ENCODE results near the gene DLX6. TPM values are rescaled to one million over a fixed set of nuclear protein-coding genes. Genes with fewer than 3 reads are reported as not detected.

Gene DLX6
- total and polyA plus RNA-seq, 2 experiments from 2014 or later: not detected

GRCh38 chr7:97039374-97040065 lies 34.2 kb downstream of the DLX6 start:
- Mint-ChIP-seq H3K4me3 (no peak overlapping the region), H3K9me3 (peaks cover 6% of the 10 kb centered on the region; the same call in 1 of the 3 replicates), H3K27me3 (ENCODE audit: insufficient read depth, low read depth, poor library complexity) (no peaks in the 10 kb centered on the region), H3K36me3 (ENCODE audit: low read depth) (no peaks in the 10 kb centered on the region), H3K4me1 (no peaks in the 10 kb centered on the region), H3K27ac (no peak overlapping the region)
- no peaks in the 10 kb centered on the region for H3K79me2 ChIP-seq (replicated peaks; ENCODE audit: insufficient read depth)
- H3F3A ChIP-seq (replicated peaks; ENCODE audit: low read depth): no peaks in the 10 kb centered on the region
- no peak overlapping the region for H3K4me3 ChIP-seq
- H3K27me3 ChIP-seq (ENCODE audit: insufficient read depth): no peaks in the 10 kb centered on the region
- H3K27ac ChIP-seq (ENCODE audit: low read depth): no peak overlapping the region
- no peaks in the 10 kb centered on the region for H3K4me1 ChIP-seq (ENCODE audit: insufficient read depth)
- no peak overlapping the region for H3K4me2 ChIP-seq
- TF ChIP-seq JUNB (IDR thresholded peaks at IDR 0.05; ENCODE audit: unreplicated experiment) (no peak), CTCF (conservative IDR thresholded peaks at IDR 0.05; ENCODE audit: low read depth in 2 of 2) (no peak), STAT1 (IDR thresholded peaks at IDR 0.05; ENCODE audit: unreplicated experiment) (no peak), POLR2AphosphoS5 (IDR thresholded peaks at IDR 0.05; ENCODE audit: low read depth) (no peak), EZH2 (IDR thresholded peaks at IDR 0.05; ENCODE audit: low read depth, unreplicated experiment) (no peak), REST (IDR thresholded peaks at IDR 0.05; ENCODE audit: unreplicated experiment) (no peak), ZNF114 (CRISPR knock-in tag; IDR thresholded peaks at IDR 0.05) (no peak), NANOG (IDR thresholded peaks at IDR 0.05; ENCODE audit: borderline replicate concordance) (no peak), ZNF331 (CRISPR knock-in tag; IDR thresholded peaks at IDR 0.05; ENCODE audit: low read depth) (no peak), EZH2phosphoT487 (IDR thresholded peaks at IDR 0.05; ENCODE audit: unreplicated experiment) (no peak), CREB1 (CRISPR knock-in tag; IDR thresholded peaks at IDR 0.05; ENCODE audit: low read depth) (no peak)
- TF ChIP-seq, protein P1, sequence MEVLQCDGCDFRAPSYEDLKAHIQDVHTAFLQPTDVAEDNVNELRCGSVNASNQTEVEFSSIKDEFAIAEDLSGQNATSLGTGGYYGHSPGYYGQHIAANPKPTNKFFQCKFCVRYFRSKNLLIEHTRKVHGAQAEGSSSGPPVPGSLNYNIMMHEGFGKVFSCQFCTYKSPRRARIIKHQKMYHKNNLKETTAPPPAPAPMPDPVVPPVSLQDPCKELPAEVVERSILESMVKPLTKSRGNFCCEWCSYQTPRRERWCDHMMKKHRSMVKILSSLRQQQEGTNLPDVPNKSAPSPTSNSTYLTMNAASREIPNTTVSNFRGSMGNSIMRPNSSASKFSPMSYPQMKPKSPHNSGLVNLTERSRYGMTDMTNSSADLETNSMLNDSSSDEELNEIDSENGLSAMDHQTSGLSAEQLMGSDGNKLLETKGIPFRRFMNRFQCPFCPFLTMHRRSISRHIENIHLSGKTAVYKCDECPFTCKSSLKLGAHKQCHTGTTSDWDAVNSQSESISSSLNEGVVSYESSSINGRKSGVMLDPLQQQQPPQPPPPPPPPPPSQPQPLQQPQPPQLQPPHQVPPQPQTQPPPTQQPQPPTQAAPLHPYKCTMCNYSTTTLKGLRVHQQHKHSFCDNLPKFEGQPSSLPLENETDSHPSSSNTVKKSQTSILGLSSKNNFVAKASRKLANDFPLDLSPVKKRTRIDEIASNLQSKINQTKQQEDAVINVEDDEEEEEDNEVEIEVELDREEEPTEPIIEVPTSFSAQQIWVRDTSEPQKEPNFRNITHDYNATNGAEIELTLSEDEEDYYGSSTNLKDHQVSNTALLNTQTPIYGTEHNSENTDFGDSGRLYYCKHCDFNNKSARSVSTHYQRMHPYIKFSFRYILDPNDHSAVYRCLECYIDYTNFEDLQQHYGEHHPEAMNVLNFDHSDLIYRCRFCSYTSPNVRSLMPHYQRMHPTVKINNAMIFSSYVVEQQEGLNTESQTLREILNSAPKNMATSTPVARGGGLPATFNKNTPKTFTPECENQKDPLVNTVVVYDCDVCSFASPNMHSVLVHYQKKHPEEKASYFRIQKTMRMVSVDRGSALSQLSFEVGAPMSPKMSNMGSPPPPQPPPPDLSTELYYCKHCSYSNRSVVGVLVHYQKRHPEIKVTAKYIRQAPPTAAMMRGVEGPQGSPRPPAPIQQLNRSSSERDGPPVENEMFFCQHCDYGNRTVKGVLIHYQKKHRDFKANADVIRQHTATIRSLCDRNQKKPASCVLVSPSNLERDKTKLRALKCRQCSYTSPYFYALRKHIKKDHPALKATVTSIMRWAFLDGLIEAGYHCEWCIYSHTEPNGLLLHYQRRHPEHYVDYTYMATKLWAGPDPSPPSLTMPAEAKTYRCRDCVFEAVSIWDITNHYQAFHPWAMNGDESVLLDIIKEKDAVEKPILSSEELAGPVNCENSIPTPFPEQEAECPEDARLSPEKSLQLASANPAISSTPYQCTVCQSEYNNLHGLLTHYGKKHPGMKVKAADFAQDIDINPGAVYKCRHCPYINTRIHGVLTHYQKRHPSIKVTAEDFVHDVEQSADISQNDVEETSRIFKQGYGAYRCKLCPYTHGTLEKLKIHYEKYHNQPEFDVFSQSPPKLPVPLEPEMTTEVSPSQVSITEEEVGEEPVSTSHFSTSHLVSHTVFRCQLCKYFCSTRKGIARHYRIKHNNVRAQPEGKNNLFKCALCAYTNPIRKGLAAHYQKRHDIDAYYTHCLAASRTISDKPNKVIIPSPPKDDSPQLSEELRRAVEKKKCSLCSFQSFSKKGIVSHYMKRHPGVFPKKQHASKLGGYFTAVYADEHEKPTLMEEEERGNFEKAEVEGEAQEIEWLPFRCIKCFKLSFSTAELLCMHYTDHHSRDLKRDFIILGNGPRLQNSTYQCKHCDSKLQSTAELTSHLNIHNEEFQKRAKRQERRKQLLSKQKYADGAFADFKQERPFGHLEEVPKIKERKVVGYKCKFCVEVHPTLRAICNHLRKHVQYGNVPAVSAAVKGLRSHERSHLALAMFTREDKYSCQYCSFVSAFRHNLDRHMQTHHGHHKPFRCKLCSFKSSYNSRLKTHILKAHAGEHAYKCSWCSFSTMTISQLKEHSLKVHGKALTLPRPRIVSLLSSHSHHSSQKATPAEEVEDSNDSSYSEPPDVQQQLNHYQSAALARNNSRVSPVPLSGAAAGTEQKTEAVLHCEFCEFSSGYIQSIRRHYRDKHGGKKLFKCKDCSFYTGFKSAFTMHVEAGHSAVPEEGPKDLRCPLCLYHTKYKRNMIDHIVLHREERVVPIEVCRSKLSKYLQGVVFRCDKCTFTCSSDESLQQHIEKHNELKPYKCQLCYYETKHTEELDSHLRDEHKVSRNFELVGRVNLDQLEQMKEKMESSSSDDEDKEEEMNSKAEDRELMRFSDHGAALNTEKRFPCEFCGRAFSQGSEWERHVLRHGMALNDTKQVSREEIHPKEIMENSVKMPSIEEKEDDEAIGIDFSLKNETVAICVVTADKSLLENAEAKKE (CRISPR knock-in tag; IDR thresholded peaks at IDR 0.05): no peak
- TF ChIP-seq, protein P2, sequence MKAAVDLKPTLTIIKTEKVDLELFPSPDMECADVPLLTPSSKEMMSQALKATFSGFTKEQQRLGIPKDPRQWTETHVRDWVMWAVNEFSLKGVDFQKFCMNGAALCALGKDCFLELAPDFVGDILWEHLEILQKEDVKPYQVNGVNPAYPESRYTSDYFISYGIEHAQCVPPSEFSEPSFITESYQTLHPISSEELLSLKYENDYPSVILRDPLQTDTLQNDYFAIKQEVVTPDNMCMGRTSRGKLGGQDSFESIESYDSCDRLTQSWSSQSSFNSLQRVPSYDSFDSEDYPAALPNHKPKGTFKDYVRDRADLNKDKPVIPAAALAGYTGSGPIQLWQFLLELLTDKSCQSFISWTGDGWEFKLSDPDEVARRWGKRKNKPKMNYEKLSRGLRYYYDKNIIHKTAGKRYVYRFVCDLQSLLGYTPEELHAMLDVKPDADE (IDR thresholded peaks at IDR 0.05): no peak
- no peaks in the 10 kb centered on the region for H4K20me1 ChIP-seq (replicated peaks; ENCODE audit: insufficient read depth)
- H2AFZ ChIP-seq: no peak overlapping the region
- DNase-seq (ENCODE audit: low spot score) (no peak), ATAC-seq (no peak)
- no peaks in the 10 kb centered on the region for H3K36me3 ChIP-seq (ENCODE audit: insufficient read depth)
- H3K9me2 ChIP-seq (ENCODE audit: insufficient read depth): 0 out of 2 replicates have a peak, but pooled peaks cover 4% of the 10 kb centered on the region

All from GM23338 (cell line).